CD14-positive monocyte (primary cell): ENCODE data around the gene GALNT17. TPM values are rescaled to one million over a fixed set of nuclear protein-coding genes. Genes with fewer than 3 reads are reported as not detected.
A peak's percentile ranks its signal among the peaks of the same experiment; 100 is the strongest.

ENCODE experiments used
- DNase-seq, 3 donors: peaks; one replicate each; pipeline ENCODE4 v3.0.0-alpha.2; 2011 to 2022
- H2AFZ ChIP-seq: 2 replicates; pipeline ENCODE4 v1.6.0; 2012; ENCODE audit warnings: mild to moderate bottlenecking, low read depth, low read length, inconsistent platforms; ENCODE audit not compliant: insufficient read depth, poor library complexity, severe bottlenecking
- H3K27ac ChIP-seq, 2 donors: 1 replicate in 1 of 2; 2 replicates in 1 of 2; pipeline ENCODE4 v1.5.1; 2012 to 2013; ENCODE audit warnings: low read length in 2 of 2, control low read depth in 1 of 2, inconsistent platforms in 1 of 2, low read depth in 1 of 2, mild to moderate bottlenecking in 1 of 2
- H3K27me3 ChIP-seq, 2 donors: one replicate each; pipeline versions ENCODE4 v1.6.0 to v1.6.1; 2011 to 2013; ENCODE audit warnings: low read length in 2 of 2; ENCODE audit not compliant: control insufficient read depth in 2 of 2, insufficient read depth in 2 of 2
- H3K36me3 ChIP-seq, 2 donors: replicated peaks in 1 of 2; 1 replicate in 1 of 2; 2 replicates in 1 of 2; pipeline versions ENCODE4 v1.5.1 to v1.6.1; 2012 to 2013; ENCODE audit warnings: low read length in 2 of 2, control low read depth in 1 of 2, inconsistent platforms in 1 of 2, mild to moderate bottlenecking in 1 of 2; ENCODE audit not compliant: insufficient read depth in 2 of 2, control insufficient read depth in 1 of 2
- H3K4me1 ChIP-seq, 2 donors: 1 replicate in 1 of 2; 2 replicates in 1 of 2; pipeline versions ENCODE4 v1.5.1 to v1.6.1; 2012 to 2013; ENCODE audit warnings: low read length in 2 of 2, control low read depth in 1 of 2, inconsistent platforms in 1 of 2, mild to moderate bottlenecking in 1 of 2, moderate library complexity in 1 of 2; ENCODE audit not compliant: insufficient read depth in 2 of 2, control insufficient read depth in 1 of 2
- H3K4me2 ChIP-seq: replicated peaks from 2 replicates; pipeline ENCODE3; 2012; ENCODE audit warnings: low read length, moderate library complexity, mild to moderate bottlenecking; ENCODE audit not compliant: poor library complexity, severe bottlenecking; ENCODE audit errors: extremely low read depth
- H3K4me3 ChIP-seq, 3 experiments: fragments of 200-600 bp in 1 of 3; sonication (generic) in 1 of 3; replicated peaks in 1 of 3; 1 replicate in 2 of 3; 2 replicates in 1 of 3; pipeline ENCODE4 v1.5.1; 2011 to 2013; ENCODE audit warnings: low read length in 3 of 3, mild to moderate bottlenecking in 3 of 3, control low read depth in 2 of 3, low read depth in 2 of 3, inconsistent platforms in 1 of 3, moderate library complexity in 1 of 3
- H3K79me2 ChIP-seq: 2 replicates; pipeline ENCODE4 v1.6.0; 2012; ENCODE audit warnings: mild to moderate bottlenecking, control low read depth, inconsistent platforms, low read length, moderate library complexity; ENCODE audit not compliant: insufficient read depth
- H3K9ac ChIP-seq: 2 replicates; pipeline ENCODE4 v1.6.0; 2017; ENCODE audit warnings: low read length, mild to moderate bottlenecking; ENCODE audit not compliant: insufficient read depth, poor library complexity, severe bottlenecking
- H3K9me3 ChIP-seq, 2 donors: replicated peaks in 1 of 2; 1 replicate in 1 of 2; 2 replicates in 1 of 2; pipeline versions ENCODE4 v1.5.1 to v1.6.1; 2012 to 2013; ENCODE audit warnings: low read length in 2 of 2, control low read depth in 1 of 2; ENCODE audit not compliant: control insufficient read depth in 1 of 2, insufficient read depth in 1 of 2
- H4K20me1 ChIP-seq: 2 replicates; pipeline ENCODE4 v1.6.0; 2012; ENCODE audit warnings: mild to moderate bottlenecking, low read length, control low read depth, moderate library complexity; ENCODE audit not compliant: insufficient read depth
- H3K27ac Mint-ChIP-seq, 7 donors: one replicate each; pipeline ENCODE4 v1.8.0; 2020; ENCODE audit warnings: mild to moderate bottlenecking in 7 of 7, mixed read lengths in 7 of 7, moderate library complexity in 6 of 7, inconsistent platforms in 2 of 7
- H3K27me3 Mint-ChIP-seq, 3 donors: one replicate each; pipeline ENCODE4 v1.8.0; 2021 to 2022; ENCODE audit warnings: low read depth in 3 of 3, mild to moderate bottlenecking in 3 of 3, mixed read lengths in 3 of 3, moderate library complexity in 3 of 3, inconsistent platforms in 1 of 3
- H3K36me3 Mint-ChIP-seq, 2 donors: one replicate each; pipeline ENCODE4 v1.8.0; 2020; ENCODE audit warnings: mixed read lengths in 2 of 2, inconsistent platforms in 1 of 2, mild to moderate bottlenecking in 1 of 2
- H3K4me1 Mint-ChIP-seq: one replicate; pipeline ENCODE4 v1.8.0; 2020; ENCODE audit warnings: mild to moderate bottlenecking, mixed read lengths
- H3K4me3 Mint-ChIP-seq, 2 donors: one replicate each; pipeline ENCODE4 v1.8.0; 2020; ENCODE audit warnings: mild to moderate bottlenecking in 2 of 2, mixed read lengths in 2 of 2, moderate library complexity in 1 of 2
- H3K9me3 Mint-ChIP-seq, 7 donors: one replicate each; pipeline ENCODE4 v1.8.0; 2020 to 2022; ENCODE audit warnings: mixed read lengths in 7 of 7, mild to moderate bottlenecking in 6 of 7, moderate library complexity in 6 of 7, inconsistent platforms in 2 of 7
- WGBS: methylation state at CpG from one replicate; pipeline ENCODE4 v1.1.5; 2013; ENCODE audit warnings: missing lambda C conversion rate; ENCODE audit not compliant: insufficient coverage; 5-methylcytosine and 5-hydroxymethylcytosine counted together
- intact Hi-C, 2 donors: fragments of 100-400 bp; cut with micrococcal nuclease; formaldehyde crosslinking; loops; one replicate each; pipeline versions ENCODE4 v1.15.0 to v1.15.1; 2023
- polyA plus RNA-seq, 3 donors: library from polyadenylated mRNA; depleted of rRNA in 1 of 3; unstranded in 2 of 3; stranded (reverse) in 1 of 3; fragments of 300-500 nt in 2 of 3; fragments of >200 nt in 1 of 3; fragmentation: Illumina TruSeq in 2 of 3; gene quantifications; 1 replicate in 2 of 3; 2 replicates in 1 of 3; pipeline ENCODE4 v1.2.3, GENCODE V29; 2012 to 2021
- TF ChIP-seq, protein P1 (sequence below): fragments of 200-600 bp; IDR thresholded peaks from one replicate; pipeline ENCODE4 v1.8.0; 2022; ENCODE audit warnings: antibody characterized with exemption, mild to moderate bottlenecking

GALNT17 gene
- polyA plus RNA-seq, 3 donors = not detected

DNA sequence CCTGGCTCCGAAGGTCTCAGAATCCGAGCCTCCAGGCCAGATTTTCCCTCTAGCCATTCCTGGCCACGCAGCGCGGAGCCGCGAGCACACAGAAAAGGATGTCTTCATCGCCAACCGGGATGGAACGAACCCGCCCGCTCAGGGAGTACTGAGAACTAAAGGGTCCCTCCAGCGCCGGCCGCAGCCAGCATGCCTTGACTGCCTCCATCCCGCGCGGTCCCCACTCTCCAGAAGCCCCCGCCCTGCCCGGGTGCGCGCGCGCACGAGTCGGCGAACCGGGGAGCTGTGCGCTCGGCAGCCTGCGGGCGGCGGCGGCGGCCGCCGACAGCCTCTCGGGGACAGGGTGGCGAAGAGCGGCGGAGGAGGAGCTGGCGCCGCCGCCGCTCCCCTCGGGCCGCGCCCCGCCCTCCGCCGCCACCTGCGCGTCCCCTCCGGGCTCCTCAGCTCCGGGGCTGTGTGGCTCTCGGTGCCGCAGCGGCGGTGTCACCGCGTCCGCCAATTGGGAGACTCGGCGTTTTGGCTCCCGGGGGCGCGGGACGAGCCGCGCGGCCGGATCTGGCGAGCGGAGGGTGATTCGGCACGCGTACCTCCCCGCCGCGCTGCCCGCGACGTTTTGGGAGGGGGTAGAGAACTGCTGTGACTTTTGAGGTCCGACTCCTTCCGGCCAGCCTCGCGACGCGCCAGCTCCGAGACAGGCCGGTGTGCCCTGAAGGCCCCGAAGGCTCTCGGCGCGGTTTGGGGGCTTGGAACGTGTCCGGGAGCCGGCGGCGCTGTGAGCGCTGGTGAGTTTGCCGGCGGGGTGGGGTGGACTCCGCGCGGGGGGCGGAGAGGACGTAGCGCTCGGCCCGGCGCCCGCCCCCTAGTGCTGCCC, 453 bp upstream of the GALNT17 start:
- H3K27me3 ChIP-seq = peaks cover 13 to 34% of the 10 kb centered on the region in 2 donors
- H4K20me1 ChIP-seq = no peaks in the 10 kb centered on the region
- Mint-ChIP-seq H3K36me3 (no peaks in the 10 kb centered on the region), H3K4me3 (peak overlapping the region in 1 of 2 donors; percentile 73), H3K27me3 (peaks cover 33 to 49% (median 38%) of the 10 kb centered on the region in 3 donors), H3K27ac (no peak overlapping the region), H3K9me3 (peaks cover 0 to 21% (median 4%) of the 10 kb centered on the region in 7 donors), H3K4me1 (no peaks in the 10 kb centered on the region)
- DNase-seq = no peak
- TF ChIP-seq, protein P1, sequence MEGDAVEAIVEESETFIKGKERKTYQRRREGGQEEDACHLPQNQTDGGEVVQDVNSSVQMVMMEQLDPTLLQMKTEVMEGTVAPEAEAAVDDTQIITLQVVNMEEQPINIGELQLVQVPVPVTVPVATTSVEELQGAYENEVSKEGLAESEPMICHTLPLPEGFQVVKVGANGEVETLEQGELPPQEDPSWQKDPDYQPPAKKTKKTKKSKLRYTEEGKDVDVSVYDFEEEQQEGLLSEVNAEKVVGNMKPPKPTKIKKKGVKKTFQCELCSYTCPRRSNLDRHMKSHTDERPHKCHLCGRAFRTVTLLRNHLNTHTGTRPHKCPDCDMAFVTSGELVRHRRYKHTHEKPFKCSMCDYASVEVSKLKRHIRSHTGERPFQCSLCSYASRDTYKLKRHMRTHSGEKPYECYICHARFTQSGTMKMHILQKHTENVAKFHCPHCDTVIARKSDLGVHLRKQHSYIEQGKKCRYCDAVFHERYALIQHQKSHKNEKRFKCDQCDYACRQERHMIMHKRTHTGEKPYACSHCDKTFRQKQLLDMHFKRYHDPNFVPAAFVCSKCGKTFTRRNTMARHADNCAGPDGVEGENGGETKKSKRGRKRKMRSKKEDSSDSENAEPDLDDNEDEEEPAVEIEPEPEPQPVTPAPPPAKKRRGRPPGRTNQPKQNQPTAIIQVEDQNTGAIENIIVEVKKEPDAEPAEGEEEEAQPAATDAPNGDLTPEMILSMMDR = no peak
- H3K79me2 ChIP-seq = no peaks in the 10 kb centered on the region
- no peak overlapping the region for H3K4me3 ChIP-seq
- H3K27ac ChIP-seq = no peak overlapping the region
- H3K9ac ChIP-seq = no peak overlapping the region
- intact Hi-C loops = no loop called here
- no peak overlapping the region for H2AFZ ChIP-seq
- no peaks in the 10 kb centered on the region for H3K4me1 ChIP-seq
- no peak overlapping the region for H3K4me2 ChIP-seq
- H3K36me3 ChIP-seq = no peaks in the 10 kb centered on the region
- no peaks in the 10 kb centered on the region for H3K9me3 ChIP-seq
- under 1% methylated on average over 111 of the region's 113 CpGs for WGBS

DNA sequence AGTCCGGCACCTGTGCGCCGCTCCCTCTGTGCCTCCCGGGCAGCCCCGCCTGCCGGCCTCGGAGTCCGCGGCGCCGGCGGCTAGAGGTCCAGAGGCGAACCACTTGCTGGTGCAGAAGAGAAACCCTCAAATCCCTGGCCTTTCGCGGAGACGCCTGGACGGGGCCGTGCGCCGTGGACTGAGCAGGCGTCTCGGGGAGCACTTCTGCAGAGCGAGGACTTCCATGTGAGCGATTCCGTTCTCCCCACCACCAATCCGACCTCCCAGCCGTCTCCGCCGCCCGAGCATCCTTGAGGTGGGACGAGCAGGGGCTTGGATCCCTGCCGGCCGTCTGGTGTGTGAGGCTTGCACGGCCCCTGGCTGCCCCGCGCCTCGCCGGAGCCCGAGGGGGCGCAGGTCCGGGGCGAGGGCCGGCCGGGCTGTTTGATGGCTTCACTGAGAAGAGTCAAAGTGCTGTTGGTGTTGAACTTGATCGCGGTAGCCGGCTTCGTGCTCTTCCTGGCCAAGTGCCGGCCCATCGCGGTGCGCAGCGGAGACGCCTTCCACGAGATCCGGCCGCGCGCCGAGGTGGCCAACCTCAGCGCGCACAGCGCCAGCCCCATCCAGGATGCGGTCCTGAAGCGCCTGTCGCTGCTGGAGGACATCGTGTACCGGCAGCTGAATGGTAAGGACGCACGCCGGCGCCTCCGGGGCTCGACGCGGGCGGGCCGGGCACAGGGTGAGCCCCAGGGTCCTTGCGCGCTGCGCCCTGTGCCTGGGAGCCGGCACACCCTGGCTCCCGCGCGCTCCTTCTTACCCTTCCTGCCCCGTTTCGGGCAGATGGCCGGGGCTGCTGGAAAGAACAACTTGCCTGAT, 660 bp downstream of the GALNT17 start:
- Mint-ChIP-seq H3K36me3 (no peaks in the 10 kb centered on the region), H3K27ac (no peak overlapping the region), H3K4me3 (peak overlapping the region in 1 of 2 donors; percentile 81), H3K4me1 (no peaks in the 10 kb centered on the region), H3K9me3 (peaks cover 0 to 15% (median 8%) of the 10 kb centered on the region in 7 donors), H3K27me3 (peaks cover 33 to 48% (median 38%) of the 10 kb centered on the region in 3 donors)
- peaks cover 13 to 34% of the 10 kb centered on the region in 2 donors for H3K27me3 ChIP-seq
- TF ChIP-seq, protein P1 = no peak
- DNase-seq = no peak
- no peaks in the 10 kb centered on the region for H4K20me1 ChIP-seq
- H2AFZ ChIP-seq = no peak overlapping the region
- intact Hi-C loops = no loop called here
- no peak overlapping the region for H3K9ac ChIP-seq
- H3K4me2 ChIP-seq = no peak overlapping the region
- no peak overlapping the region for H3K27ac ChIP-seq
- H3K79me2 ChIP-seq = no peaks in the 10 kb centered on the region
- no peaks in the 10 kb centered on the region for H3K4me1 ChIP-seq
- 2% methylated on average over 87 of the region's 88 CpGs for WGBS
- H3K4me3 ChIP-seq = no peak overlapping the region
- H3K36me3 ChIP-seq = no peaks in the 10 kb centered on the region
- H3K9me3 ChIP-seq = peaks cover 4% of the 10 kb centered on the region in 2 donors
